ENCODE results near the gene SLC10A7. TPM values are rescaled to one million over a fixed set of nuclear protein-coding genes. Genes with fewer than 3 reads are reported as not detected.
"Not testable (repeated sequence)": the region's sequence is repeated elsewhere in the genome, so short reads cannot be mapped to it uniquely, and the experiment has no call there.

The SLC10A7 gene
- total RNA-seq, 1 experiment from 2014 or later = 4.1 TPM

DNA sequence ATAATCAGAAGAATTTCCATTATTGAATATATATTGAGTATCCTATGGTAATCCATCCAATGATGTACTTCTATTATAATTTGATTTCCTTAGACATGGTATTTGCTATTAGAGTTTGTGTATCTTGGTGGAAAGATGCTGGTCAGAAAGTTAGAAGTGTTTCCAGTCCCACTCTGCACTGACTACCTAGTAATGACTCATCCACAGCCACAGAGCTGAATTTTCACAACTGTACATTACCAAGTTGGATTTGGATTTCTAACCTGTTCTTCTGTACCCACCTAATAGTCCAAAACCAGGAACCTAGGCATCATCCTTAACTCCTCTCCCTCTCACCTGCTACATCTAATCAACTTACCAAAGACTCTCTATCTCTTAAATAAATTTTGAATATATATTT is 162.0 kb downstream of the SLC10A7 start:
- no peak for DNase-seq (ENCODE audit: low spot score)

- not testable (repeated sequence) for DNase-seq (ENCODE audit: low spot score)
Measured at GRCh38 chr4:146350114-146350513, 171.6 kb downstream of the SLC10A7 start.

GRCh38 chr4:146349306-146349705 is 172.4 kb downstream of the SLC10A7 start:
- no peak for DNase-seq (ENCODE audit: low spot score)

DNA sequence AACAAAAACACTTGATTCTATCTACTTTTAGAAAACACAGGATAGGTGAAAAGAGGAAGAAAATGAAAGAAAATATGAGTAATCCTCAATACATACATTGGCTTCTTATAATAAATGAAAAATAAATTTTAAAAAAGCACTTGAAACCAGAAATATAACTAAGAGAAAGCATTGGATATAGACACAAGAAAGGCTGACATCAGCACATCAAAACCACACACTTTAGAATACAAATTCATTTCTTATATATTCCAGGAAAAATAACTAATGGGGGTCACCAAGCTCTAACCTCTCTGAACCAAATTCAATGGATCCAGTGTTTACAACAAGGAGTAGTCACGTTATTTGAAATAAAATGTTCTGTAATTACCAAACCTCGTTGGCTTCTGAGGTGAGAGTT is 173.9 kb downstream of the SLC10A7 start:
- no peak for DNase-seq (ENCODE audit: low spot score)

- no peak for DNase-seq (ENCODE audit: low spot score)
Measured at GRCh38 chr4:146346276-146346675, 175.5 kb downstream of the SLC10A7 start.

DNA sequence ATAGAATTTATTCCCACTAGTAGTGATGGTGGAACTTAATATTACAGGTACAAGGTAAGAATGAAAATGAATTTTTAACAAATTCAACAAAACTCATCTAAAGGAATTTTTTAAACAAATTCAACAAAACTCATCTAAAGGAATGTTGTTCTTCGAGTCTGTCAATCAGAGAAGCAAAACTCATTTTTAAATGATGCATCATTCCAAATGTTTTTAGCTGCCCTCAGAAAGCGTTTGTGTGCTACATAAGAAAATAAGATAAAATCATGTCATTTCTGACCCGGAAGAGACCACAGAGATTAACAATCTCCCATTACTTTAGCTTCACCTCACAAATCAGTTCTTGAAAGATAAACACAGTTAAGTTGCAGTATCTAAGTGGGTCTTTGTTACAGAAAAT is 178.0 kb downstream of the SLC10A7 start:
- DNase-seq (ENCODE audit: low spot score) = no peak

- DNase-seq (ENCODE audit: low spot score) = no peak
Measured at GRCh38 chr4:146343199-146343598, 178.5 kb downstream of the SLC10A7 start.

- peak; percentile 50 for DNase-seq (ENCODE audit: low spot score)
Measured at GRCh38 chr4:146342600-146343192, 179.0 kb downstream of the SLC10A7 start.

GRCh38 chr4:146340798-146341197 is 180.9 kb downstream of the SLC10A7 start:
- DNase-seq (ENCODE audit: low spot score) = peak; percentile 12

GRCh38 chr4:146338512-146338911 is 183.2 kb downstream of the SLC10A7 start:
- DNase-seq (ENCODE audit: low spot score) = no peak

DNA sequence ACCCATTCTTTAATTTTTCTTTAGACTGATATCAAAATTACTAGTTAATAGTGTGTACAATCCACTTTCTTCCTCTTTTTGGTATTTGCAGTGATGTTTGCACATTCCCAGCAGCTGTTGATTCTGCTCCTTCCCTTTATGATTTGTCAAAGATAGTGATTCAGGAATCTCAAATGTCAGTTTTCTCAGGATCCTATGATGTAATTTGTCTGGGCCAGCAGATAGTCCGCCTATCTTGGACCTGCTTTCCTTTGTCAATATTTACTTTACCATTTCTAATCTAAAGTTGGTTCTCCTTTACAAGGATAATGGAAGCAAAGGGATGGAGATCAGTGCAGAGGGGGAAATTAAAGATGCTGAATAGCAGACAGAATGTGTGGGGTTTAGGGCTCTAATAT is 185.3 kb downstream of the SLC10A7 start:
- no peak for DNase-seq (ENCODE audit: low spot score)

GRCh38 chr4:146335763-146336409 is 185.9 kb downstream of the SLC10A7 start:
- DNase-seq (ENCODE audit: low spot score) = no peak

- no peak for DNase-seq (ENCODE audit: low spot score)
Measured at GRCh38 chr4:146334862-146335449, 186.8 kb downstream of the SLC10A7 start.

GRCh38 chr4:146333895-146334262 is 187.9 kb downstream of the SLC10A7 start:
- DNase-seq (ENCODE audit: low spot score) = no peak

DNA sequence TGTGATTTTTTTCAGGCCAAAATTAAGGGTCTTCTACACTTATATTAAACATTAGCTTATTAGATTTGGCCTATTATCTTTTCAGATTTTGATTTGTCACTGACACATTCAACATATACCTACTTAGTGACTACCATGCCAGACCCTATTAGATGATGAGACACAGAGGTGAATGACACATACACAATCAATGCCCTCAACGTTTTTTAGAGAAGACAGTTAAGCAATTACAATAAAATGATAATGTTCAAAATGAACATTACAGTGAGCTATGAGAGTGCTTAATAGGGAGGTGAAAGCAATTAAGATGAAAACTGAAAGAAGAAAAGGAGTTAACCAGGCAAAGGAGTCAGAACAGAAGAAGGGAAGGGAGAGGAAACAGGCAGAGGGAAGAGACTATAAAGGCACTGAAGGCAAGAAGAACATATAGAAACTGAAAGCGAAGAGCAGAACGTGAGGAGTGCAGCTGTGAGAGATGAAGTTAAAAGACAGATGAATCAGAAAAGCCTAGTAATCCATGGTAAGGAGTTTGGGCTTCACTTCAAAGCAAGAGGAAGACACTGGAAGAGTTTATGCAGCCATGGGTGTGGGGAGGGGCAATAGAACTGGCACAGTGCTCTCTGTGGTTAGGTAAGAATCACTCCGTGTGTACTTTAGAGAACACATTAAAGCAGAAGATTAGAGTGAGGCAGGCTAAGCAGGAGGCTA is 188.4 kb downstream of the SLC10A7 start:
- DNase-seq (ENCODE audit: low spot score) = no peak

DNA sequence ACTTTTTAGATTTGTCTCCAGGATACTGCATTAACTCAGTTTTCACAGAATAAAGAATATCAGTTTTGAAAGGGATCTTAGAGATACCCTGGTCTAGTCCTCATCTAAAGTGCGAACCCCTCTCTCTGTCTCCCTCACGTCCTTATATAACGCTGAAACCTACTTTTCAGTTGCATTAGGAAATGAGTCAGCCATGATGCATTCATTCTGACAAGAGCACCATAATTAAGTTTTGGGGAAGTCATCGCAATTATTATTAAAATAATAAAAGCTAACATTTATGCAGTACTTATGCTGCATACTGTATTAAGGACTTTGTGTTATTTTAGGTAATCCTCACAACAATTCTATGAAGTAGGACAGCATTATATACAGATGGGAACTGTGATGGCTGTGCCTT is 191.3 kb downstream of the SLC10A7 start:
- no peak for DNase-seq (ENCODE audit: low spot score)

GRCh38 chr4:146329050-146329716 is 192.6 kb downstream of the SLC10A7 start:
- DNase-seq (ENCODE audit: low spot score) = no peak

DNA sequence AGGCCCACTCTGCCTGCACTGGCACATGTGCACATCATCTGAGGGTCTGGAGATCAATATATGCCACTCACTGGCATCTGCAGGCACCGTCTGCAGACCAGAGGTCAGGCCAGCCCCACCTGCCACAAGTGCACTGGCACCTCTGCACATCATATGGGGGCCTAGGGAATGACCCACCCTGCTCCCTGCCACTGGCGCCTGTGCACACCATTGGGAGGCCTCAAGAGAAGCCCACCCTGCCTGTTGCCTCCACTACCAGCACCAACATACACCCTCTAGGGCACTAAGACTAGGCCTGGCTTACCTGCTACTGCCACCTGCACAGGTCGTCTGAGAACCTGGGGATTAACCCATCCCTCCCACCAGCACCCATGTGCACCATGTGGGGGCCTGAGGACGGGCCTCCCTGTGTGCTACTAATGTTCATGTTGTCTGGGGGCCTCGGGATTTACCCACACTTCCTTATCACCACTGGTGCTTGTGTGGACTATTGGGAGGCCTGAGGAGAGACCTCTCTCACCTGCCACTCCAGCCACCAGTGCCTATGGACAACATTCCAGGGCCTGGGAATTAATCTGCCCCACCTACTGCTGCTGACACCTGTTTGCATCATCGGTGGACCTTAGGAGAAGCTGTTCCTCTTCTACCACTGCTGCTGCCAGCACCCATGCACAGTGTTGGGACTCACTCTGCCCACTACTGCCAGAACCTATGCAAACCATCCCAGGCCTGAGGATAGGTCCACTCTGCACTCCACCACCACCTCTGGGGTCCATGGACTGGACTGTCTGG is 193.7 kb downstream of the SLC10A7 start:
- DNase-seq (ENCODE audit: low spot score) = no peak

GRCh38 chr4:146318894-146319293 is 202.8 kb downstream of the SLC10A7 start:
- DNase-seq (ENCODE audit: low spot score) = no peak

DNA sequence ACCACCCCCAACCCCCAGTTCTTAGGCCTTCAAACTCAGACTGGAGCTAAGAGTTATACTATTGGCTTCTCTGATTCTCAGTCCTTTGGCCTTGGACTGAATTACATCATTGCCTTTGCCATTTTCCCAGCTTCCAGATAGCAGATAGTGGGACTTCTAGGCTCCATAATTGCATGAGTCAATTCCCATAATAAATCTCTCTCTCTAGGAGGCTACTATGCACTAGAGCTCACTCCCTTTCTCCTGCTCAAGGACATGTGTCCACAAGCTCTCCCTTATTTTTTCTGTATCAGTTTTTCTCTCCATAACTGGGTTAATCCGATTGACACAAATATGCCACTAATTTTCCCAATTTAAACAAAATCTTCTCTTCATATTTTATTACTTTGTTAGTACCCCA is 204.0 kb downstream of the SLC10A7 start:
- DNase-seq (ENCODE audit: low spot score) = no peak

- DNase-seq (ENCODE audit: low spot score) = no peak
Measured at GRCh38 chr4:146315184-146315583, 206.6 kb downstream of the SLC10A7 start.

Measured in HT-29 (cell line).